HG02870 (cell line): ENCODE measurements around the gene CCDC171.
"Not testable (repeated sequence)": the region's sequence is repeated elsewhere in the genome, so short reads cannot be mapped to it uniquely, and the experiment has no call there.

Source experiments
- ATAC-seq: cut with Tn5 transposase; IDR thresholded peaks from one replicate; pipeline ENCODE4 v1.9.1; 2021; ENCODE audit warnings: mild to moderate bottlenecking, moderate library complexity; ENCODE audit not compliant: unreplicated experiment

CCDC171 gene

DNA sequence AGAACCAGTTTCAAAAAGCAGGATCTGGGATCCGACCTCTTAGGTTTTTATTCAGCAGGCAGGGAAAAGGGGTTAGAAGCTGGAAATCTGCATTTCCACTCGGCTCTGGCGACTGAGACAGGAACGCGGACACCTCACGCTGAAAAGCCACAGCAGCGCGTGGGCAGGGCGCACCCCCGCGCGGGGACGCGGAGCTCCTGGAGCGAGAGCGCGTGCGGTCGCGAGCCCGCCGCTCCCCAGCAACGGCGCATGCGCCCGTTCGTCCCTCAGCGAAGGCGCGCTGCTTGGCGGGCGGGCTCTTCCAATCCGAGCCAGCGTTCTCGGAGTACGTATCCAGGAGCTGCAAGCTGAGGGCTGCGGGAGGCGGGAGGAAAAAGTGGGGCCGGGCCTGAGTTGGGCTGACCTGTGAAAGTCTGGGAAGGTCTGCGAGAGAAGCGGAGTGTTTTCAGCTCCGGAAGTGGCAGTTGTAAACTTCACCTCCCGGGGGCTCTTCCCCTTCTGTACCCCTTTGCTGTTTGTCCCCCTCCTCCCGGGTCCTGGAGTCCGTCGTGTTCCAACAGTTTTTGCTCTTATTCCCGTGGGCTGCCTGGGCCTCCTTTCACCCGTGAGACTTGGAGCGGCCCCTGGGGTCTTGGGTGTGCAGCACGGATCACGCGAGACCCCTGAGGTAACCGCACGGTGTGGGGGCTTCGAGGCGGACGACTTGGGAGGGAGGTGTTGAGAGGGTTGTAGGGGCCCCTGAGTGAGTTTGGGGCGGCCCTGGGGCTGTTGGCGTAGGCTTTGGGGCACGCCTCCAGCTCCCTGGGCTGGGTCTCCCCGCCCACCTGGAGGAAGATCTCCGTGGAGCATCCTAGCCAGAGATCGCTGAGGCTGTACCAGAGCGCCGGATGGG is at the start of gene CCDC171:
Gene CCDC171 (plus strand): TSS at position 408 of the 892 bp plus-strand sequence. CDS start 11,046 bp downstream, outside the sequence.
- ATAC-seq, result peak; percentile 73

DNA sequence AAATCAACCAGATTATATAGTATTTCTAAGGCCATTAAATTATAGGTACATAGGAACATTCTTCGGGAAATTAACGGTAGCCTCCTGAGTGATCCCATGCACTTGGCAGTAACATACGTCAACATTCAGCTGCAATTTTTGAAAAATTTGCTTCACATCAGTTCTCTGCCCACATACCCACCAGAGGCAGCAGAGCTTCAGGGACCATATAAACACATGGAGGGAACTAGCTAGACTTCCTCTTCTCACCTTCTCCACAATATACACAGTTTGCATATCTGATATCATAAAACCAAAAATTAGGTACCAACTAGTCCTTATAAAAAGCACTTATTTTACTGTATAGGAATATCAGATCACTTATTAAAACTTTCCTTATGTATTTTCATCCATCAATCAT is 46.9 kb upstream of the CCDC171 start:
- no peak for ATAC-seq

DNA sequence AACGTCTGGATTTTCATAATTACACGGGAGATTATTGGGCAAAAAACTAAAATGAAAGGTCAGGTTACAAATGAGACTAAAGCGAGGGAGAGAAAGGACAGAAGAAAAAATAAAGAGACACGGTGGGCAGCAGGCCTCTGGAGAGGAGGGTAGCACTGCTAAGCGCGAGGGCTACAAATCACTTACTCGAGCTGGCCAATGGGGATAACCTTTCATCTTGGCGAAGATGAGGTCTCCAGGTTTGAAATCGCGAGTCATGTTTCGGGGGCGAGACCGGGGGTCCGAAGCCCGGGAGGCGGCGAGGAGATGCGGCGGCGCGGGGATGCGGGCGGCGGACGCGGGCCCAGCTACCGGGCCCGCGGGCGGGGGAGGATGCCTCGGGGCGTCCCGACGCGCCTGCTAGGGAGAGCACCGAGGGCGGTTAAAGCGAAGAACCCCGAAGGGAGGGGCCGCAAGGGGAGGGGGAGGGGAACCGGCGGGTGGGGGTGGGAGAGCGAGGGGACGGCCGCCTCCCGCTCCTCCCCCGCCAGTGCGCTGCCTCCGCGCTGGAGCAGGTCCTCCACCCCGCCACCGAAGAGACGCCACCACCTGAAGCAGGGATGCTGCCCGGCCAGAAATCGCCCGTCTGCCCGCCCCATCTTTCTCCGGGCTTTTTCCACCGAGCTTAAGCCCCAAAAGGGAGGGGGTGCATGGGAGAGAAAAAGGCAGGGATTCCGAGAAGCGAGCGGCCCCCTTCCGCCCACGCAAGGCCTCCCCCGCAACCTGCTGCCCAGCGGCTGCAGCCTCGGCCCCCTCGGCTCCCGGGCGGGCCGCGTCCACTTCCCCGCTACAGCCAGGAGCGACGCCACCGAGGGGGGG is 42.7 kb upstream of the CCDC171 start:
- peak; percentile 31 for ATAC-seq

DNA sequence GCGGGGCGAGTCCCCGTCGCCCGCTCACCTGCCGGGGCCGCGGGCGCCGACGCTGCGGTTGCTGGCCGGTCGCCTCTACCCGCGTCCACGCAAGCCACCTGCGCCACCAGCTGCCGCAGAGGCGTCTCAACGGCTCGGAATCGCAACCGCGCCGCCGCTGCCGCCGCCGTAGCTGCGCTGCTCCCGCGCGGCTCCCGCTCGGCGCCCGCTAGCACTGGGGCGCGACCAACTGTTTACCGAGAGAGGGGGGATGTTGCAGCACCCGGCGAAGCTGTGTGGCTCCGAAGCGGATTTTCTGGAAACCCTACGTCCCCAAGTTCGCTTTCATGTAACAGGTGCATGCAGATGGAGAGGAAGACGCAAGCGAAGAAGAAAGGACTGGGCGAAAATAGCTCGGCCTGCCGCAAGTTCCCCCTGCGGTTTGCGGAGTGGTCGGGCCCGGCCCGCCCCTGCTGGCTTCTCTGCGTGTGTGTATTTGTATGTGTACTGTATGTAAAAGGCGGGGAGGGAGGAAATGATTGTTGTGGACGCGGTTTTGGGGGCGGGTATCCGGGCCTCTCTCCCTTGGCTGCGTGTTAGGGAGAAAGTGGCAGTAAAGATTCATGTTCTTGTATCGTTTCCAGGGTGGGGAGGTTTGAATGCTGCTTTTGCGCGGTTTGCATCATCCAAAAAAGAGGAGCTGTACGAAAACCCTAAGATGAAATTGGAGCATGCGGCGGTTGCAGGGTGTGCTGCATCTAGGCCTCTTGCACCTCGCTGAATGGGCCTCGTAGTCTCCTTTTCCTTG is 41.9 kb upstream of the CCDC171 start, which contains the start of gene PSIP1:
Gene PSIP1 (minus strand): TSS at position 182 of the 787 bp plus-strand sequence. CDS start 782 bp downstream, outside the sequence.
- ATAC-seq, result peak; percentile 73

DNA sequence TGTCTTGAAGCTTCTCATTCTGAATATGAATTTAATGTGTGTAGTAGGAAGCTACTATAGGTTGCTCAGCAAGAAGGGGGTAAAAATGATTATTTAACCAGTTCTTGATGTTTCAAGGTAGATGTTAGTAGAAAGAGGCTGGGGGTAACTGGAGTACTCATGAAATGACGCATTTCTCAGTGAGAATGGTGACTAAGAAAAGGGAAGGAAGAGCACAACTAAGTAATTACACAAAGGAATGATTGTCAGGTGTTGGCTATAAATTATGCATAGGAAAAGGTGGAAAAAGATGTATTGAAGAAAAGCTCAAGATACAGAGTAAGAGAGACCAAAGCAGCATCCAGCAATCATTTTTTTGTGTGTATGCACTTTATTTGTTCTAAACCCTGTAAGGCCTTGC is 40.6 kb upstream of the CCDC171 start:
- no peak for ATAC-seq

DNA sequence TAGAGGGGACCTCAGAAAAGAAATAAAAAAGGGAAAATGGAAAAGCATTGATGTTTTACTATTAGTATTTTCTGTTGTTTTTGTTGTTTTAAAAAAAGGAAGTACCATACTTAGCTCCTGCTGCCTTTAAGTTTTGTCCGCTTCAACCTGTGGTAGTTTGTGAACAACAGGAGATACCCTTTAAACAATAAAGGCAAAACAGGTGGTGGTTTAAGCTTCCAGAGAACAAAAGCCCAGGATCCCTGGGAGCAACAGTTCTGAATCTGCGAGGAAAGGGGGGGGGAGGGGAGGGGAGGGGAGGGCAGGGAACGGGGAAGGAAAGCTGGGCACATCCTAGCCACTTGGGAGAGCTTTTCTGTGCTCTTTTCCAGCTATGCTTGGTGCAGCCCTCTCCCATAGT is 40.0 kb upstream of the CCDC171 start:
- no peak for ATAC-seq

DNA sequence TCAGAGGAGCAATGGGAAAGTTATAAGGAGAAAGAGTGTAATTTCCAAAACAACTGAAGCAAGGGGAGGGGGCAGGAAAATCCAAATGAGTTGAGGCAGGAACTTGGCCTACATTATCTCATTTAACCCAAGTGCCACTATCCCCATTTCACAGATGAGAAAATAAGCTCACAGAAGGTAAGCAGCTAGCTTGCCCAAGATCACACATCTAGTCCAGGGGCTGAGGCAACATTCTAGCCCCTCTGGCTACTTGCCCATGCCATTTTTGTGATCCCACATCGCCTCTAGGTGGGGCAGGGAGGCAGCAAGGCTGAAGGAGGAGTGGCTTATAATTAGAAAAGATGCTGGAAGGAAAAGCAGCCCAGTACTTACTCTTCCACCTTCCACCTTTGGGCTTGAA is 39.5 kb upstream of the CCDC171 start:
- no peak for ATAC-seq

DNA sequence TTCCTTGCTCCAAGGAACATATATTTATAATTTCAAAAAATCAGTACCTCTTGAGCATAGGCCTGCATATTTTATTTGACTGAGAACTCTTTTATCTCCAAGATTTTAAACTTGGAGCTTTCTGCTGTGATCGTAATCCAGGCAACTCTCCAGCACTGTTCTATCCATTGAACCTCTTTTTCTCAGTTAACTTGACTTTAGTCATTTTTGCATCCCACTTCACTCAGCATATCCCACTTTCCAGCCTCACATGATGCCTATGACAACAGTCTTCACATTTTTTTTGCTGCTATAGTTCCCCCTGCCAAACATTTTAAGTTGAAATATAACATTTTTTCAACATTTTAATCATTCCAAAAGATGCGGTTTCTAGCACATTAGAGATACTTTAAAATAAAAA is 33.0 kb upstream of the CCDC171 start:
- ATAC-seq, result no peak

DNA sequence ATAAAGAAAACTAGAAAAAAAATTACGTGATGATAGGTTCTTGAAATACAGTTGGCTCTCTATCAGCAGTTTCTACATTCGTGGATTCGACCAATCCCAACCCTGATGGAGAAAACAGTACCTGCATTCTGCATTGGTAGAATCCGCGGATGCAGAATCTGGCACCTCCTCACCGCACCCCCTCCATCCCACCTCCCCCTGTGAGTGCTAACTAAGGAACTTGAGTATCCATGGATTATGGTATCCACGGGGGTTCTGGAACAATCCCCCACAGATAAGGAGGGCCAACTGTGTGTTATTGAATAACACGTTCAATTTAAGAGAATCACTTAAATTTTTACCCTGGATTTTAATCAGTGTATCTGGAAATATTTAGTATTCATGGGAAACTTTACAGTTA is 31.6 kb upstream of the CCDC171 start:
- no peak for ATAC-seq

DNA sequence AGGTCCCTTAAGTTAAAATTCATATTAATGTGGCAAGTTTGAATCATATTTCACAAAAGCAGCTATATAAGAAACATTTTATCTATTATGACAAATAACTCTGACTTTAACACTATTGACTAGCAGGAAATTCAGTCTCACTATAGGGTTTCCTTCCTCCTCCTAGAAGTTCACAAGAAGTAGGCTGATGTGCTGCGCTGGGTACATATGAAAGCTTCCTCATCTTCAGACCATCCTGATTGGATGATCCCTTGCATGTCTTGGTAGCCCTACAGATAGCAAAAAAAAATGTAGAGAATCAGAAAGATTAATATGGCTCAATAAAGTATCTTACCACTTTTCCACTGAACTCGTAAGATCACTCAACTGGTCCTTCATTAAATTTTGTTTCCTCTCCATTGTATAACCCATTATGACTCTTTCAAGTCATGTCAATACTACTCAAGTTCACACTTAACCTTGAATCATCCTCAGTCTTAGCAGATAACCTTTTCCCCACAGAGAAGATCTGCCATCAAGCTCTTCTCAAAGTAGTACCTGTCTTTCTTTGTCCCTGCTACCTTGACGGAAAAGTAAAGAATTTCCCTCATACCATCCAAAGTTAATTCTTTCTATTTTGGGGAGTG is 30.6 kb upstream of the CCDC171 start:
- ATAC-seq, result no peak

DNA sequence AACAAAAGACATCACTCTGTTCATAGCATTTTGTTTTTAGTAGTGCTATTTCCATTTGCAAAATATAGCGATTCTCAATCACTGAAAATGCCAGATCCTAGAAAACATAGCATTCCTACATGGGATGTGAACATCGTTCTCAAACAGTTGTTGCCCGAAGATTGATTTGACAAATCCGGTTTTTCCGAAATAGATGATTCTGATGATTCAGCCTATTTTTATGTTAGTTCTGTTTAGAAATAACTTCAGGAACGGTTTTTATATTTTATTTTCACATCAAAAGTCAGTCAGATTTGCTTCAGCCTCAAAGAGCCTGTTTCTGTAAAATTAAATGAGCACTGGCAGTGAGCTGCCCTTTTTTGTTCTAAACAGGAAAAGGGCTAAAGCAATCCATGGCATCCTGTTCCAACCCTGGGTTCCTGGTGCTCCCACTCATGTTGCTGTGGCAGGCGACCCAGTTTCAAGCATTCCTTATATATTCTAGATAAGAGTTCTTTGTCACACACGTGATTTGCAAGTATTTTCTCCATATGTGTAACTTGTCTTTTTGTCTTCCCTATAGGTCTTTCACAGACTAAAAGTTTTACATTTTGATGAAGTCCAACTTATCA is 27.9 kb upstream of the CCDC171 start:
- no peak for ATAC-seq

DNA sequence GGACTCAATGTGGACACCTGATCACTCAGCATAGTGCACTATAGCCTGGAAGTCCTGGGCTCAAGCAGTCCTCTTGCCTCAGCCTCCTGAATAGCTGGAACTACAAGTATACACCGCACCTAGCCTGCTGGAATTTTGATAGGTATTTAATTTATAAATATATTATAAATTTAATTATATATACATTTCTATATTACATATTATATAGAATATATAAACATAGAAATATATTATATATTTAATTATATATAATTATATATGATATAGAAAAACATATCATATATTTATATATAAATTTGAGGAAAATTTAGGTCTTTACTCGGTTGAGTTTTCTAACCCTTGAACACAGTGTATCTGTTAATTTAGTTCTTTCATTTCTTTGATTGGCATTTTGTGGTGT is 26.9 kb upstream of the CCDC171 start:
- ATAC-seq, result no peak

DNA sequence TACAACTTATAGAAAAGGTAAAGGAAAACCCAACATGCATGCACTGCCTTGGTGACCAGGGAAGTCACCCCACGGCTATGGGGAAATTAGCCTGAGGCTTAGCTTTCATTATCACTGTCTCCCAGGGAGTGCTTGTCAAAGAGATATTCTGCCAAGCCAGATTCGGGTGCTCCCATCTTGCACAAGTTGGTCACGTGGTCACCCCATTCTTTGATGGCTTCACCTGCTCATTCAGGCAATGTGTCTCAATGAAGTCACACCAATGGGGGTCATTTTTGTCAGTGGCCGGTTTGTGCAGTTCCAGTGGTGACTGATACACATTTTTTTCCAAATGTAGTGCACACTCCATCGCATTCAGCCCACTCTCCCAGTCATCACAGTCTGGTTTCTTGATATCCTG is 25.8 kb upstream of the CCDC171 start:
- not testable (repeated sequence) for ATAC-seq

DNA sequence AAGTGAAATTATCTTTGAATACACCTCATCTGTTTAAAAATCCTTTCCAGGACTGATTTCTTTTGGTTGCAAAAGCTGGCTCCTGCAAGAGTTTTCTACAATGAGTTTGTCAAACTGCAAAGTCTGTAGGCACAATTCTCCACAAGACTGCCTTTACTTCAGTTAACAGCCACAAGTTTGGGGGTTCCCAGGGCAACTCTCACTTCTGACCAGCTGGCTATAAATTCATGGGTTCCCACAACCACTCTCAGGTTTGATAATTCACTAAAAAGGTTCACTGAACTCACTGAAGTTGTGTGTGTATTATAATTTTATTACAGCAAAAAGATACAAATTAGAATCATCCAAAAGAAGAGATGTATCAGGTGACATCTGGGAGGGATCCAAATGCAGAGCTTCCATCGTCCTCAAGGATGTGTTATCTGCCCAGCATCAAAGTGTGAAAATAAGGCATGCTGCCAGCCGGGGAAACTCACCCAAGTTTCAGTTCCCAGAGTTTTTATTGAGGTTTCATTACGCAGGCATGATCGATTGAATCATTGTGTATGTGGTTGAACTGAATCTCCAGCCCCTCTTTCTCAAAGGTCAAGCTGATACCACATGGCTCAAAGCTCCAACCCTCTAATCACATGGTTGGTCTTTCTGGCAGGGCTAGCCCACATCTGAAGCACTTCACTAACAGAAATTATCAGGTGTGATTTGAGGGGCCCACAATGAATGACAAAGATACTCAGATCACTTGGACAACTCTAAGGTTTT is 23.1 kb upstream of the CCDC171 start:
- ATAC-seq, result peak; percentile 84

DNA sequence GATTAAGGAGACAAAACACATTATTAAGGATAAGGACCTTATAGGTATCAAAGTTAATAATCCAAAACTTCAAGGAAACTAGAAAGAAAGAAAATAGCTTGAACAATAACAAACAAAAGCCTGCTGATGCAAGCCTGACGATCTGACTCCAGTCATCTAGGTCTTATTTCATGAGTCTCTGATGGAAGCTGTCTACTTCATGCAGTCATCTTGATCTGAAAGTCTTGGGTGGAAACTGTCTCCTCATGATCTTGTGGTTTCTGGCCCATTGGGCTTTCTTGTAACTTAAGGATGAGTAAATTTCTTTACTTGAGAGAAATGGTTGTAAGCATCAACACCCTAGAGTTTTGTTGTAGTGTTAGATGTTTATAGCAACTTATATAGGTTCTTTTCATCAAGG is 21.5 kb upstream of the CCDC171 start:
- peak; percentile 38 for ATAC-seq

DNA sequence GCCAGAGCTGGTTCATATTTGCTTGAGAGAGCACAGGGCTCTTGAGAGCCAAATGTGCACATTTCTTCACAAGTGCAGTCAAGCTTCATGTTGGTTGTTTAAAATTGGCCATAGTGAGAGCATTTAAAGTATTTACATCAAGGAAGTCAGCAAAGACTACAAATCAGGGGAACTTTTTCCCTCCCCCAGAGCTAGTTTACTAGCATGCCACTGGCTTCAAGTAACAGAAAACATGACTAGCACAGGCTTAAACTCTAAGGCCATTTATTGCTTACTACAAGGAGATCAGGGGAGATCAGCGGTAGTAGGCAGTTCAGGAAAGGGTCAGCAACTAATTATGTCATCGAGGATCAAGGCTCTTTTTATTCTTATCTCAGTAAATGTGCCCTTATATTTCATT is 11.0 kb upstream of the CCDC171 start:
- ATAC-seq, result no peak

DNA sequence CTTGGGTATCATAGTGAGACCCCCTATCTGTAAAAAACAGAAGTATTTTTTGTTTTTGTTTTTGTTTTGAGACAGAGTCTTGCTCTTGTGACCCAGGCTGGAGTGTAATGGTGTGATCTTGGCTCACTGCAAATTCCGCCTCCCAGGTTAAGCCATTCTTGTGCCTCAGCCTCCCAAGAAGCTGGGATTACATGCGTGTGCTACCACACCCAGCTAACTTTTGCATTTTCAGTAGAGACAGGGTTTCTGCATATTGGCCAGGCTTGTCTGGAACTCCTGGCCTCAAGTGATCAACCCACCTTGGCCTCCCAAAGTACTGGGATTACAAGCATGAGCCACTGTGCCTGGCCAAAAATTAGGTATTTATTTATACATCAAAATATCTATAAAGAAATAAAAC is 10.2 kb upstream of the CCDC171 start:
- no peak for ATAC-seq

DNA sequence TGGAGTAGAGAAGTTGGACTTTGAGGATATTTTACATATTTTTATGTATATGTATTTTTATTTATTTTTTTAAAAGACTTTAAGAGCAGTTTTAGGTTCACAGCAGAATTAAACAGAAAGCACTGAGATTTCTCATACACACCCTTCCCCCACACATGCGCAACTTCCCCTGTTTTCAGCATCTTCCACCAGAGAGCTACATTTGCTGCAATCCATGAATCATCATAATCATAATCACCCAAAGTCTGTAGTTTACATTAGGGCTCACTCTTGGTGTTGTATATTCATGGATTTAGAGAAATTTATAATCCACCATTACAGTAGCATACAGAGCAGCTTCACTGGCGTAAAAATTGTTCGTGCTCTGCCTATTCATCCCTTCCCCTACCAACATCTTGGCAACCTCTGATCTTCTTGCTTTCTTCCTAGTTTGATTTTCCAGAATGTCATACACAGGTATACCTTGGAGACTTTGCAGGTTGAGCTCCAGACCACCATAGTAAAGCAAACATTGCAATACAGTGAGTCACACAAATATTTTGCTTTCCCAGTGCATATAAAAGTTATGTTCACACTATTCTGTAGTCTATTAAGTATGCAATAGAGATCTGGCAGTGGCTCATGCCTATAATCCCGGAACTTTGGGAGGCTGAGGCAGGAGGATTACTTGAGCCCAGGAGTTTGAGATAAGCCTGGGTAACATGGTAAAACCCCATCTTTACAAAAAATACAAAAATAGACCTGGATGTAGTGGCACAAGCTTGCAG is 9.6 kb upstream of the CCDC171 start:
- ATAC-seq, result no peak

DNA sequence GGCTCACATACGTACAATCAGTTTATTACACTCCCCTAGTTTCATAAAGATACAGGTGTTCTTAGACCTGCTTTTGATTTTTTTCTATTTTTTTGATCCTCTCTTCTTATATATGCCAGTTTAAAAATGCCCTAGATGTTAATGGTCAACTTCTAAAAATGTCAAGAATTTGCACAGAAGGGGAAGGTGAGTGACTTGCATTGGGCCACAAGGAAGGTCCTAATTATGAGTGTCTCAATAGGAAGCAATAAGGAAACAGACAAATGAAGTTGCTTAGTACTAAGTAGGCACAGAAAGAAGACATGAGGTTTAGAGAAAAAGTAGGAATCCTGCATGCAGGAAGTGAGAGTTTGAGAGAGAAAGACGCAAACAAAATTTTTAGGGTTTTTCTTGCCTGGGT is 3.2 kb upstream of the CCDC171 start:
- no peak for ATAC-seq
